HepG2 (cell line): ENCODE measurements around the gene PPP1R8. TPM values are rescaled to one million over a fixed set of nuclear protein-coding genes. Genes with fewer than 3 reads are reported as not detected.

Source experiments
- ASH2L ChIP-seq: fragments of 300-600, 200-600 bp; sonication (generic); IDR thresholded peaks from 2 replicates; pipeline ENCODE4 v1.7.0; 2017; ENCODE audit warnings: low read depth, mild to moderate bottlenecking, moderate library complexity, mixed read lengths, low read length; ENCODE audit not compliant: insufficient read length
- ATF1 ChIP-seq: IDR thresholded peaks from 2 replicates; pipeline ENCODE4 v1.6.1; 2016; ENCODE audit warnings: mild to moderate bottlenecking, control low read depth
- CREB1 ChIP-seq, 2 experiments: fragments of 450-650 bp in 1 of 2; IDR thresholded peaks; 2 replicates each; pipeline ENCODE4 v1.6.1; 2016 to 2017; ENCODE audit warnings: control low read depth in 1 of 2, mild to moderate bottlenecking in 1 of 2, missing compliant biosample characterization in 1 of 2, missing genetic modification characterization in 1 of 2
- DMAP1 ChIP-seq: IDR thresholded peaks from 2 replicates; pipeline ENCODE4 v1.6.1; 2016
- HDAC1 ChIP-seq: sonication (generic); formaldehyde crosslinking; IDR thresholded peaks from 2 replicates; pipeline ENCODE4 v1.5.1; 2020; ENCODE audit warnings: mild to moderate bottlenecking, missing genetic modification reagents
- ISL2 ChIP-seq: sonication (generic); formaldehyde crosslinking; IDR thresholded peaks from 2 replicates; pipeline ENCODE4 v1.5.0; 2020; ENCODE audit warnings: missing genetic modification reagents
- MBD4 ChIP-seq: IDR thresholded peaks from 2 replicates; pipeline ENCODE4 v1.6.1; 2012; ENCODE audit warnings: low read length, inconsistent platforms, borderline replicate concordance
- MIXL1 ChIP-seq: IDR thresholded peaks from 2 replicates; pipeline ENCODE4 v1.6.1; 2016
- MXI1 ChIP-seq: IDR thresholded peaks from 3 replicates; pipeline ENCODE4 v1.6.1; 2012; ENCODE audit warnings: low read depth, low read length, inconsistent platforms, borderline replicate concordance
- NCOR1 ChIP-seq: fragments of 200-600 bp; sonication (generic); IDR thresholded peaks from 2 replicates; pipeline ENCODE4 v1.7.0; 2017; ENCODE audit warnings: antibody characterized with exemption, low read length, borderline replicate concordance
- NFRKB ChIP-seq: fragments of 450-650 bp; IDR thresholded peaks from 2 replicates; pipeline ENCODE4 v1.6.1; 2017
- PPARG ChIP-seq: conservative IDR thresholded peaks from 2 replicates; pipeline ENCODE4 v1.6.1; 2016; ENCODE audit warnings: missing biosample characterization, missing genetic modification reagents
- RCOR2 ChIP-seq: IDR thresholded peaks from 2 replicates; pipeline ENCODE4 v1.6.1; 2016; ENCODE audit warnings: missing biosample characterization, missing genetic modification reagents
- SMC3 ChIP-seq: IDR thresholded peaks from 2 replicates; pipeline ENCODE4 v1.6.1; 2011; ENCODE audit warnings: low read length, improper control_type of control experiment
- SOX6 ChIP-seq, 2 experiments: fragments of 450-650 bp in 1 of 2; sonication (generic) in 1 of 2; formaldehyde crosslinking in 1 of 2; IDR thresholded peaks; 2 replicates each; pipeline versions ENCODE4 v1.4.0 to v1.6.1; 2017 to 2020; ENCODE audit warnings: antibody characterized with exemption in 1 of 2, mild to moderate bottlenecking in 1 of 2, missing genetic modification reagents in 1 of 2
- TEAD3 ChIP-seq: optimal IDR thresholded peaks from 2 replicates; pipeline ENCODE3; 2016; ENCODE audit warnings: borderline replicate concordance
- THAP11 ChIP-seq: IDR thresholded peaks from 2 replicates; pipeline ENCODE4 v1.6.1; 2016; ENCODE audit warnings: missing biosample characterization, missing genetic modification reagents
- ZNF205 ChIP-seq: IDR thresholded peaks from 2 replicates; pipeline ENCODE4 v1.6.1; 2018; ENCODE audit warnings: missing biosample characterization, missing genetic modification reagents
- ZNF441 ChIP-seq: sonication (generic); formaldehyde crosslinking; IDR thresholded peaks from 2 replicates; pipeline ENCODE4 v1.7.0; 2021; ENCODE audit warnings: missing genetic modification reagents, borderline replicate concordance
- ZSCAN29 ChIP-seq: sonication (generic); formaldehyde crosslinking; conservative IDR thresholded peaks from 2 replicates; pipeline ENCODE4 v1.4.0; 2020; ENCODE audit warnings: mild to moderate bottlenecking, missing genetic modification reagents
- polyA plus RNA-seq, 8 experiments: library from polyadenylated mRNA; depleted of rRNA in 3 of 8; stranded (reverse) in 7 of 8; unstranded in 1 of 8; fragments of >200 nt; fragmentation: Illumina TruSeq in 4 of 8; extraction: Trizol in 4 of 8; gene quantifications; 2 replicates each; pipeline versions ENCODE4 v1.2.1 to v1.2.3, GENCODE V29; 2011 to 2016; ENCODE audit warnings: low read depth in 4 of 8, missing spikeins in 1 of 8, mixed read lengths in 1 of 8; ENCODE audit not compliant: insufficient read depth in 1 of 8
- total RNA-seq, 5 experiments: library from RNA; depleted of rRNA; stranded (reverse); fragments of >200 nt; fragmentation: Illumina TruSeq; extraction: Trizol; gene quantifications; 2 replicates each; pipeline ENCODE4 v1.2.3, GENCODE V29; 2016; ENCODE audit warnings: low read depth in 1 of 5
- TF ChIP-seq, protein P1 (sequence below): sonication (generic); formaldehyde crosslinking; conservative IDR thresholded peaks from 2 replicates; pipeline ENCODE4 v1.4.0; 2020; ENCODE audit warnings: mild to moderate bottlenecking, missing genetic modification reagents, moderate library complexity
- TF ChIP-seq, protein P2 (sequence below): IDR thresholded peaks from 2 replicates; pipeline ENCODE4 v1.6.1; 2018; ENCODE audit warnings: missing genetic modification reagents, mild to moderate bottlenecking, missing compliant biosample characterization
- TF ChIP-seq, protein P3 (sequence below): IDR thresholded peaks from 2 replicates; pipeline ENCODE4 v1.6.1; 2016; ENCODE audit warnings: missing genetic modification reagents, missing compliant biosample characterization
- TF ChIP-seq, protein P4 (sequence below): sonication (generic); formaldehyde crosslinking; IDR thresholded peaks from 2 replicates; pipeline ENCODE4 v1.8.1; 2023; ENCODE audit warnings: mild to moderate bottlenecking, missing genetic modification reagents

The PPP1R8 gene
- total and polyA plus RNA-seq, 2 of the 13 experiments (the other 11 are each of a cell fraction or from before 2014, with no cell fraction given), result 38.3 to 62.2 TPM

DNA sequence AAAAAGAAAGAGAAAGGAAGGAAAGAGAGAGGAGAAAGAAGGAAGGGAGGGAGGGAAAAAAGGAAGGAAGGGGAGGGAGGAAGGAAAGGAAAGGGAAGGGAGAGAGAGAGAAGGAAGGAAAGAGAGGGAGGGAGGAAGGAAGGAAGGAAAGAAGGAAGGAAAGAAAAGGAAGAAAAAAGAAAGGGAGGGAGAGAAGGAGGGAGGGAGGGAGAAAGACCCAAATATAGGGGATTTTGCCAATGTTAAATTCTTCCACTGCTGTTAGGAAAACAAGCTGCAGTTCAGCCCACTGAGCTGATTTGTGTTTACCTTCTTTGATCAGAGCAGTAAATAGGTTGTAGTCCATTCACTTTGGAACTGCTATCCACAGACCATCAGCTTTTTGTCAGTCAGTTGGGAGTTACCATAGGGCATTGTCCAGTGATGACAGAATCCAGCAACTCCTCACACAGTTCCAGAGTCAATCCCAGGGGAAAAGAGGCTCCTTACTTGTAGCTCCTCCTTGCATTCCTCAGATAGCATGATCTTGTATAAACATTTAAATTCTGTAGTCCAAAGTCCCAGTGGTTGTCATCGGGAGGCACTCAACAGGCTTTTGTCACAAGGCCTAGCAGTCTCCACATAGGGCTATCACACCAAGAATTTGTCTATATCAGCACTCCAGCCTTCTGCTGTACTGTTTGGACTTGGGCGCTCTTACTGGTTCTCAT, 13.5 kb upstream of the PPP1R8 start (continued):
- TF ChIP-seq, protein P1, sequence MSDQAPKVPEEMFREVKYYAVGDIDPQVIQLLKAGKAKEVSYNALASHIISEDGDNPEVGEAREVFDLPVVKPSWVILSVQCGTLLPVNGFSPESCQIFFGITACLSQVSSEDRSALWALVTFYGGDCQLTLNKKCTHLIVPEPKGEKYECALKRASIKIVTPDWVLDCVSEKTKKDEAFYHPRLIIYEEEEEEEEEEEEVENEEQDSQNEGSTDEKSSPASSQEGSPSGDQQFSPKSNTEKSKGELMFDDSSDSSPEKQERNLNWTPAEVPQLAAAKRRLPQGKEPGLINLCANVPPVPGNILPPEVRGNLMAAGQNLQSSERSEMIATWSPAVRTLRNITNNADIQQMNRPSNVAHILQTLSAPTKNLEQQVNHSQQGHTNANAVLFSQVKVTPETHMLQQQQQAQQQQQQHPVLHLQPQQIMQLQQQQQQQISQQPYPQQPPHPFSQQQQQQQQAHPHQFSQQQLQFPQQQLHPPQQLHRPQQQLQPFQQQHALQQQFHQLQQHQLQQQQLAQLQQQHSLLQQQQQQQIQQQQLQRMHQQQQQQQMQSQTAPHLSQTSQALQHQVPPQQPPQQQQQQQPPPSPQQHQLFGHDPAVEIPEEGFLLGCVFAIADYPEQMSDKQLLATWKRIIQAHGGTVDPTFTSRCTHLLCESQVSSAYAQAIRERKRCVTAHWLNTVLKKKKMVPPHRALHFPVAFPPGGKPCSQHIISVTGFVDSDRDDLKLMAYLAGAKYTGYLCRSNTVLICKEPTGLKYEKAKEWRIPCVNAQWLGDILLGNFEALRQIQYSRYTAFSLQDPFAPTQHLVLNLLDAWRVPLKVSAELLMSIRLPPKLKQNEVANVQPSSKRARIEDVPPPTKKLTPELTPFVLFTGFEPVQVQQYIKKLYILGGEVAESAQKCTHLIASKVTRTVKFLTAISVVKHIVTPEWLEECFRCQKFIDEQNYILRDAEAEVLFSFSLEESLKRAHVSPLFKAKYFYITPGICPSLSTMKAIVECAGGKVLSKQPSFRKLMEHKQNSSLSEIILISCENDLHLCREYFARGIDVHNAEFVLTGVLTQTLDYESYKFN (CRISPR knock-in tag), result peak; percentile 91
- TF ChIP-seq RCOR2 (no peak), ZSCAN29 (CRISPR knock-in tag) (0 out of 2 replicates have a peak, but pooled peaks have one; percentile 58), ZNF205 (CRISPR knock-in tag) (0 out of 2 replicates have a peak, but pooled peaks have one; percentile 30), NCOR1 (peak; percentile 77; the same call in 1 of the 2 replicates), SOX6 (IDR thresholded peaks at IDR 0.05) (no peak), SOX6 (CRISPR knock-in tag; IDR thresholded peaks at IDR 0.05) (peak; percentile 84), ZNF441 (CRISPR knock-in tag) (0 out of 2 replicates have a peak, but pooled peaks have one; percentile 47), TEAD3 (peak; percentile 92), ASH2L (peak; percentile 68), MIXL1 (peak; percentile 17; the same call in 1 of the 2 replicates), DMAP1 (CRISPR knock-in tag) (0 out of 2 replicates have a peak, but pooled peaks have one; percentile 37), CREB1 (IDR thresholded peaks at IDR 0.05) (peak; percentile 34; the same call in 1 of the 2 replicates), CREB1 (CRISPR knock-in tag; IDR thresholded peaks at IDR 0.05) (peak; percentile 64; the same call in 1 of the 2 replicates), HDAC1 (peak; percentile 66; the same call in 1 of the 2 replicates), ISL2 (no peak), ATF1 (peak; percentile 50; the same call in 1 of the 2 replicates), MBD4 (no peak), THAP11 (CRISPR knock-in tag) (peak; percentile 66), MXI1 (peak; percentile 26; the same call in 1 of the 3 replicates), SMC3 (peak; percentile 17; the same call in 1 of the 2 replicates), NFRKB (no peak), PPARG (CRISPR knock-in tag) (peak; percentile 29)
- TF ChIP-seq, protein P2, sequence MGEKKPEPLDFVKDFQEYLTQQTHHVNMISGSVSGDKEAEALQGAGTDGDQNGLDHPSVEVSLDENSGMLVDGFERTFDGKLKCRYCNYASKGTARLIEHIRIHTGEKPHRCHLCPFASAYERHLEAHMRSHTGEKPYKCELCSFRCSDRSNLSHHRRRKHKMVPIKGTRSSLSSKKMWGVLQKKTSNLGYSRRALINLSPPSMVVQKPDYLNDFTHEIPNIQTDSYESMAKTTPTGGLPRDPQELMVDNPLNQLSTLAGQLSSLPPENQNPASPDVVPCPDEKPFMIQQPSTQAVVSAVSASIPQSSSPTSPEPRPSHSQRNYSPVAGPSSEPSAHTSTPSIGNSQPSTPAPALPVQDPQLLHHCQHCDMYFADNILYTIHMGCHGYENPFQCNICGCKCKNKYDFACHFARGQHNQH (CRISPR knock-in tag), result 0 out of 2 replicates have a peak, but pooled peaks have one; percentile 39
- TF ChIP-seq, protein P3, sequence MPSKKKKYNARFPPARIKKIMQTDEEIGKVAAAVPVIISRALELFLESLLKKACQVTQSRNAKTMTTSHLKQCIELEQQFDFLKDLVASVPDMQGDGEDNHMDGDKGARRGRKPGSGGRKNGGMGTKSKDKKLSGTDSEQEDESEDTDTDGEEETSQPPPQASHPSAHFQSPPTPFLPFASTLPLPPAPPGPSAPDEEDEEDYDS (CRISPR knock-in tag), result peak; percentile 22; the same call in 1 of the 2 replicates
- TF ChIP-seq, protein P4, sequence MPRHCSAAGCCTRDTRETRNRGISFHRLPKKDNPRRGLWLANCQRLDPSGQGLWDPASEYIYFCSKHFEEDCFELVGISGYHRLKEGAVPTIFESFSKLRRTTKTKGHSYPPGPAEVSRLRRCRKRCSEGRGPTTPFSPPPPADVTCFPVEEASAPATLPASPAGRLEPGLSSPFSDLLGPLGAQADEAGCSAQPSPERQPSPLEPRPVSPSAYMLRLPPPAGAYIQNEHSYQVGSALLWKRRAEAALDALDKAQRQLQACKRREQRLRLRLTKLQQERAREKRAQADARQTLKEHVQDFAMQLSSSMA (CRISPR knock-in tag), result 0 out of 2 replicates have a peak, but pooled peaks have one; percentile 8
